CD14-positive monocyte (primary cell): ENCODE results near the gene LRBA. TPM values are rescaled to one million over a fixed set of nuclear protein-coding genes. Genes with fewer than 3 reads are reported as not detected.

ENCODE experiments used
- DNase-seq, 3 donors: peaks; one replicate each; pipeline ENCODE4 v3.0.0-alpha.2; 2011 to 2022
- H2AFZ ChIP-seq: 2 replicates; pipeline ENCODE4 v1.6.0; 2012; ENCODE audit warnings: mild to moderate bottlenecking, low read depth, low read length, inconsistent platforms; ENCODE audit not compliant: insufficient read depth, poor library complexity, severe bottlenecking
- H3K27ac ChIP-seq, 2 donors: 1 replicate in 1 of 2; 2 replicates in 1 of 2; pipeline ENCODE4 v1.5.1; 2012 to 2013; ENCODE audit warnings: low read length in 2 of 2, control low read depth in 1 of 2, inconsistent platforms in 1 of 2, low read depth in 1 of 2, mild to moderate bottlenecking in 1 of 2
- H3K27me3 ChIP-seq, 2 donors: one replicate each; pipeline versions ENCODE4 v1.6.0 to v1.6.1; 2011 to 2013; ENCODE audit warnings: low read length in 2 of 2; ENCODE audit not compliant: control insufficient read depth in 2 of 2, insufficient read depth in 2 of 2
- H3K36me3 ChIP-seq, 2 donors: replicated peaks in 1 of 2; 1 replicate in 1 of 2; 2 replicates in 1 of 2; pipeline versions ENCODE4 v1.5.1 to v1.6.1; 2012 to 2013; ENCODE audit warnings: low read length in 2 of 2, control low read depth in 1 of 2, inconsistent platforms in 1 of 2, mild to moderate bottlenecking in 1 of 2; ENCODE audit not compliant: insufficient read depth in 2 of 2, control insufficient read depth in 1 of 2
- H3K4me1 ChIP-seq, 2 donors: 1 replicate in 1 of 2; 2 replicates in 1 of 2; pipeline versions ENCODE4 v1.5.1 to v1.6.1; 2012 to 2013; ENCODE audit warnings: low read length in 2 of 2, control low read depth in 1 of 2, inconsistent platforms in 1 of 2, mild to moderate bottlenecking in 1 of 2, moderate library complexity in 1 of 2; ENCODE audit not compliant: insufficient read depth in 2 of 2, control insufficient read depth in 1 of 2
- H3K4me2 ChIP-seq: replicated peaks from 2 replicates; pipeline ENCODE3; 2012; ENCODE audit warnings: low read length, moderate library complexity, mild to moderate bottlenecking; ENCODE audit not compliant: poor library complexity, severe bottlenecking; ENCODE audit errors: extremely low read depth
- H3K4me3 ChIP-seq, 3 experiments: fragments of 200-600 bp in 1 of 3; sonication (generic) in 1 of 3; replicated peaks in 1 of 3; 1 replicate in 2 of 3; 2 replicates in 1 of 3; pipeline ENCODE4 v1.5.1; 2011 to 2013; ENCODE audit warnings: low read length in 3 of 3, mild to moderate bottlenecking in 3 of 3, control low read depth in 2 of 3, low read depth in 2 of 3, inconsistent platforms in 1 of 3, moderate library complexity in 1 of 3
- H3K79me2 ChIP-seq: 2 replicates; pipeline ENCODE4 v1.6.0; 2012; ENCODE audit warnings: mild to moderate bottlenecking, control low read depth, inconsistent platforms, low read length, moderate library complexity; ENCODE audit not compliant: insufficient read depth
- H3K9ac ChIP-seq: 2 replicates; pipeline ENCODE4 v1.6.0; 2017; ENCODE audit warnings: low read length, mild to moderate bottlenecking; ENCODE audit not compliant: insufficient read depth, poor library complexity, severe bottlenecking
- H3K9me3 ChIP-seq, 2 donors: replicated peaks in 1 of 2; 1 replicate in 1 of 2; 2 replicates in 1 of 2; pipeline versions ENCODE4 v1.5.1 to v1.6.1; 2012 to 2013; ENCODE audit warnings: low read length in 2 of 2, control low read depth in 1 of 2; ENCODE audit not compliant: control insufficient read depth in 1 of 2, insufficient read depth in 1 of 2
- H4K20me1 ChIP-seq: 2 replicates; pipeline ENCODE4 v1.6.0; 2012; ENCODE audit warnings: mild to moderate bottlenecking, low read length, control low read depth, moderate library complexity; ENCODE audit not compliant: insufficient read depth
- H3K27ac Mint-ChIP-seq, 7 donors: one replicate each; pipeline ENCODE4 v1.8.0; 2020; ENCODE audit warnings: mild to moderate bottlenecking in 7 of 7, mixed read lengths in 7 of 7, moderate library complexity in 6 of 7, inconsistent platforms in 2 of 7
- H3K27me3 Mint-ChIP-seq, 3 donors: one replicate each; pipeline ENCODE4 v1.8.0; 2021 to 2022; ENCODE audit warnings: low read depth in 3 of 3, mild to moderate bottlenecking in 3 of 3, mixed read lengths in 3 of 3, moderate library complexity in 3 of 3, inconsistent platforms in 1 of 3
- H3K36me3 Mint-ChIP-seq, 2 donors: one replicate each; pipeline ENCODE4 v1.8.0; 2020; ENCODE audit warnings: mixed read lengths in 2 of 2, inconsistent platforms in 1 of 2, mild to moderate bottlenecking in 1 of 2
- H3K4me1 Mint-ChIP-seq: one replicate; pipeline ENCODE4 v1.8.0; 2020; ENCODE audit warnings: mild to moderate bottlenecking, mixed read lengths
- H3K4me3 Mint-ChIP-seq, 2 donors: one replicate each; pipeline ENCODE4 v1.8.0; 2020; ENCODE audit warnings: mild to moderate bottlenecking in 2 of 2, mixed read lengths in 2 of 2, moderate library complexity in 1 of 2
- H3K9me3 Mint-ChIP-seq, 7 donors: one replicate each; pipeline ENCODE4 v1.8.0; 2020 to 2022; ENCODE audit warnings: mixed read lengths in 7 of 7, mild to moderate bottlenecking in 6 of 7, moderate library complexity in 6 of 7, inconsistent platforms in 2 of 7
- WGBS: methylation state at CpG from one replicate; pipeline ENCODE4 v1.1.5; 2013; ENCODE audit warnings: missing lambda C conversion rate; ENCODE audit not compliant: insufficient coverage; 5-methylcytosine and 5-hydroxymethylcytosine counted together
- intact Hi-C, 2 donors: fragments of 100-400 bp; cut with micrococcal nuclease; formaldehyde crosslinking; loops; one replicate each; pipeline versions ENCODE4 v1.15.0 to v1.15.1; 2023
- polyA plus RNA-seq, 3 donors: library from polyadenylated mRNA; depleted of rRNA in 1 of 3; unstranded in 2 of 3; stranded (reverse) in 1 of 3; fragments of 300-500 nt in 2 of 3; fragments of >200 nt in 1 of 3; fragmentation: Illumina TruSeq in 2 of 3; gene quantifications; 1 replicate in 2 of 3; 2 replicates in 1 of 3; pipeline ENCODE4 v1.2.3, GENCODE V29; 2012 to 2021
- TF ChIP-seq, protein P1 (sequence below): fragments of 200-600 bp; IDR thresholded peaks from one replicate; pipeline ENCODE4 v1.8.0; 2022; ENCODE audit warnings: antibody characterized with exemption, mild to moderate bottlenecking

The LRBA gene
- polyA plus RNA-seq, 3 donors: 1.5 to 5.5 (median 4.4) TPM

DNA sequence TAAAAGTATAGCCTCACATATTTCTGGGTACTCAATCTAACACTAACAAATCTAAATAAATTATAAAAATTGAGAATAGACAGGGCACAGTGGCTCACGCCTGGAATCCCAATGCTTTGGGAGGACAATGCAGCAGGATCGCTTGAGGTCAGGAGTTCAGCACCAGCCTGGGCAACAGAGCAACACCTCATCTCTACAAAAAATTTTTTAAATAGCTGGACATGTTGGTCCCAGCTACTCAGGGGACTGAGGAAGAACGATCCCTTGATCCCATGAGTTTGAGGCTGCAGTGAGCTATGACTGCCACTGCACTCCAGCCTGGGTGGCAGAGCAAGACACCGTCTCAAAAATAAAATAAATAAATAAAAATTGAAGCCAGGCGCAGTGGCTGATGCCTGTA, 192.7 kb downstream of the LRBA start:
- no peak overlapping the region for H3K4me3 Mint-ChIP-seq
- intact Hi-C loops: no loop called here
- 94% methylated on average over 3 of the region's 5 CpGs for WGBS
- Histone ChIP-seq H3K4me3 (no peak overlapping the region), H3K27me3 (no peaks in the 10 kb centered on the region), H2AFZ (no peak overlapping the region), H3K27ac (no peak overlapping the region), H4K20me1 (no peaks in the 10 kb centered on the region), H3K36me3 (no peaks in the 10 kb centered on the region), H3K4me2 (no peak overlapping the region), H3K4me1 (peaks cover 0 to 5% of the 10 kb centered on the region in 2 donors), H3K9me3 (no peaks in the 10 kb centered on the region), H3K79me2 (no peaks in the 10 kb centered on the region), H3K9ac (no peak overlapping the region)
- peaks cover 12% of the 10 kb centered on the region for H3K4me1 Mint-ChIP-seq
- no peak overlapping the region for H3K27ac Mint-ChIP-seq
- TF ChIP-seq, protein P1, sequence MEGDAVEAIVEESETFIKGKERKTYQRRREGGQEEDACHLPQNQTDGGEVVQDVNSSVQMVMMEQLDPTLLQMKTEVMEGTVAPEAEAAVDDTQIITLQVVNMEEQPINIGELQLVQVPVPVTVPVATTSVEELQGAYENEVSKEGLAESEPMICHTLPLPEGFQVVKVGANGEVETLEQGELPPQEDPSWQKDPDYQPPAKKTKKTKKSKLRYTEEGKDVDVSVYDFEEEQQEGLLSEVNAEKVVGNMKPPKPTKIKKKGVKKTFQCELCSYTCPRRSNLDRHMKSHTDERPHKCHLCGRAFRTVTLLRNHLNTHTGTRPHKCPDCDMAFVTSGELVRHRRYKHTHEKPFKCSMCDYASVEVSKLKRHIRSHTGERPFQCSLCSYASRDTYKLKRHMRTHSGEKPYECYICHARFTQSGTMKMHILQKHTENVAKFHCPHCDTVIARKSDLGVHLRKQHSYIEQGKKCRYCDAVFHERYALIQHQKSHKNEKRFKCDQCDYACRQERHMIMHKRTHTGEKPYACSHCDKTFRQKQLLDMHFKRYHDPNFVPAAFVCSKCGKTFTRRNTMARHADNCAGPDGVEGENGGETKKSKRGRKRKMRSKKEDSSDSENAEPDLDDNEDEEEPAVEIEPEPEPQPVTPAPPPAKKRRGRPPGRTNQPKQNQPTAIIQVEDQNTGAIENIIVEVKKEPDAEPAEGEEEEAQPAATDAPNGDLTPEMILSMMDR: no peak
- H3K27me3 Mint-ChIP-seq: no peaks in the 10 kb centered on the region
- DNase-seq: no peak
- H3K36me3 Mint-ChIP-seq: peaks cover 8 to 14% of the 10 kb centered on the region in 2 donors
- H3K9me3 Mint-ChIP-seq: no peaks in the 10 kb centered on the region

DNA sequence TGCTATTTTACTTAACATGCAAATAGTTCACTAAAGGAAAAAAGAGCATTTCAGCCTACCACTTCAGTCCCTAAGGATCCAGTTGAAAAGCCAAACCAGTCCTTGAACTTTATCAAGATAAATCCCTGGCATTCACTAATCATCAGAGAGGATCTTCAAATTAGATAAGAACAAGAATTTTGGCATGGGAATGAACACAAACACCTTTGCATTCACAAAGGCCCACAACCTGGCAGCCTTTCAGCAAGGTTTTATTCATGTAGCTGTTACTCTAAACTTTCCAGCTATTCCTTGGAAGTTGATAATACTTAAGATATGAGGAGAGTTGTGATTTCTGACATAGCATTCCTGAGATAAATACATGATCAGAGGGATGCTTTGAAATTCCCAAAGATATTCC, 193.4 kb downstream of the LRBA start:
- DNase-seq: no peak
- H3K27ac Mint-ChIP-seq: no peak overlapping the region
- Histone ChIP-seq H3K27me3 (no peaks in the 10 kb centered on the region), H3K79me2 (no peaks in the 10 kb centered on the region), H3K36me3 (no peaks in the 10 kb centered on the region), H3K4me3 (no peak overlapping the region), H3K27ac (no peak overlapping the region), H3K9me3 (no peaks in the 10 kb centered on the region), H3K9ac (no peak overlapping the region), H3K4me1 (no peaks in the 10 kb centered on the region), H4K20me1 (no peaks in the 10 kb centered on the region), H3K4me2 (no peak overlapping the region), H2AFZ (no peak overlapping the region)
- no peaks in the 10 kb centered on the region for H3K27me3 Mint-ChIP-seq
- intact Hi-C loops: no loop called here
- H3K4me3 Mint-ChIP-seq: no peak overlapping the region
- peaks cover 4% of the 10 kb centered on the region for H3K4me1 Mint-ChIP-seq
- H3K9me3 Mint-ChIP-seq: no peaks in the 10 kb centered on the region
- H3K36me3 Mint-ChIP-seq: peaks cover 8 to 17% of the 10 kb centered on the region in 2 donors
- TF ChIP-seq, protein P1: no peak
